OCI-LY7 (cell line): ENCODE data around the gene IRF2. TPM values are rescaled to one million over a fixed set of nuclear protein-coding genes. Genes with fewer than 3 reads are reported as not detected.

ENCODE experiments used
- BruUV-seq: library from RNA; stranded (reverse); fragments of 400-500 nt; replicated peaks from 2 replicates; lab custom pipeline; 2021; lab: Mats Ljungman, UMichigan
- CTCF ChIA-PET: fragments of 300-600 bp; sonication (Branson Sonifier 250); formaldehyde crosslinking; loops from one replicate; lab custom pipeline; 2022; ENCODE audit warnings: antibody characterized with exemption; ENCODE audit not compliant: unreplicated experiment; lab: Charles Lee
- POLR2A ChIA-PET: fragments of 300-600 bp; sonication (Branson Sonifier 250); formaldehyde crosslinking; loops from one replicate; lab custom pipeline; 2022; ENCODE audit warnings: antibody characterized with exemption; lab: Charles Lee
- DNase-seq: peaks from one replicate; pipeline ENCODE4 v3.0.0-alpha.2; 2015; ENCODE audit warnings: low spot score
- H2AFZ ChIP-seq: fragments of 200-600 bp; sonication (generic), shearing (Covaris generic); 2 replicates; pipeline ENCODE4 v1.6.1; 2014; ENCODE audit warnings: mild to moderate bottlenecking, antibody characterized with exemption, low read length, moderate library complexity
- H3K27ac ChIP-seq: fragments of 200-600 bp; sonication (generic); 2 replicates; pipeline ENCODE4 v1.5.1; 2014; ENCODE audit warnings: mixed run types, low read depth, mild to moderate bottlenecking, moderate library complexity, low read length, inconsistent platforms; ENCODE audit not compliant: poor library complexity, severe bottlenecking
- H3K36me3 ChIP-seq: fragments of 200-600 bp; sonication (generic); 2 replicates; pipeline ENCODE4 v1.6.1; 2014; ENCODE audit warnings: mild to moderate bottlenecking, antibody characterized with exemption, low read length, moderate library complexity, mixed read lengths; ENCODE audit not compliant: insufficient read depth
- H3K4me1 ChIP-seq: fragments of 200-600 bp; sonication (generic); 2 replicates; pipeline ENCODE4 v1.5.1; 2014; ENCODE audit warnings: mild to moderate bottlenecking, low read length; ENCODE audit not compliant: insufficient read depth, poor library complexity, severe bottlenecking
- H3K4me2 ChIP-seq: fragments of 200-600 bp; sonication (generic); 2 replicates; pipeline ENCODE4 v1.6.1; 2014; ENCODE audit warnings: mild to moderate bottlenecking, low read length
- H3K4me3 ChIP-seq: fragments of 200-600 bp; sonication (generic); 2 replicates; pipeline ENCODE4 v1.5.1; 2014; ENCODE audit warnings: mild to moderate bottlenecking, low read depth, low read length; ENCODE audit not compliant: poor library complexity, severe bottlenecking
- H3K79me2 ChIP-seq: fragments of 200-600 bp; sonication (generic); 2 replicates; pipeline ENCODE4 v1.6.1; 2016; ENCODE audit warnings: low read depth, mild to moderate bottlenecking, low read length, moderate library complexity, mixed read lengths; ENCODE audit not compliant: insufficient read depth
- H3K9me2 ChIP-seq: fragments of 200-600 bp; sonication (generic); 2 replicates; pipeline ENCODE4 v1.6.1; 2016; ENCODE audit warnings: mild to moderate bottlenecking, low read length, mixed read lengths; ENCODE audit not compliant: insufficient read depth
- H3K9me3 ChIP-seq: fragments of 200-600 bp; sonication (generic); 2 replicates; pipeline ENCODE4 v1.6.1; 2014; ENCODE audit warnings: mild to moderate bottlenecking, mixed run types, low read length, mixed read lengths
- H4K20me1 ChIP-seq: fragments of 200-600 bp; sonication (generic); 2 replicates; pipeline ENCODE4 v1.6.1; 2014; ENCODE audit warnings: mild to moderate bottlenecking, antibody characterized with exemption, low read length, moderate library complexity, mixed read lengths; ENCODE audit not compliant: insufficient read depth
- CTCF ChIP-seq: fragments of 200-600 bp; sonication (generic); conservative IDR thresholded peaks from 2 replicates; pipeline ENCODE4 v1.5.1; 2014; ENCODE audit warnings: mild to moderate bottlenecking, antibody characterized with exemption, low read length, moderate library complexity, mixed read lengths
- EZH2phosphoT487 ChIP-seq: fragments of 200-600 bp; sonication (generic); IDR thresholded peaks from 2 replicates; pipeline ENCODE4 v1.6.1; 2018; ENCODE audit warnings: low read depth, borderline replicate concordance, mild to moderate bottlenecking, mixed run types, antibody characterized with exemption, low read length, moderate library complexity, mixed read lengths
- intact Hi-C: fragments of 100-400 bp; cut with micrococcal nuclease; formaldehyde crosslinking; loops from one replicate; pipeline ENCODE4 v1.10.0; 2022; ENCODE audit not compliant: unreplicated experiment
- total RNA-seq, 2 experiments: library from RNA; depleted of rRNA in 1 of 2; stranded (reverse); fragments of >200 nt in 1 of 2; shearing (Covaris generic) in 1 of 2; gene quantifications; 2 replicates each; pipeline ENCODE4 v1.2.3, GENCODE V29; 2014 to 2022

IRF2 gene
- total RNA-seq, 2 experiments from 2014 or later = 32.3 to 37.8 TPM

DNA sequence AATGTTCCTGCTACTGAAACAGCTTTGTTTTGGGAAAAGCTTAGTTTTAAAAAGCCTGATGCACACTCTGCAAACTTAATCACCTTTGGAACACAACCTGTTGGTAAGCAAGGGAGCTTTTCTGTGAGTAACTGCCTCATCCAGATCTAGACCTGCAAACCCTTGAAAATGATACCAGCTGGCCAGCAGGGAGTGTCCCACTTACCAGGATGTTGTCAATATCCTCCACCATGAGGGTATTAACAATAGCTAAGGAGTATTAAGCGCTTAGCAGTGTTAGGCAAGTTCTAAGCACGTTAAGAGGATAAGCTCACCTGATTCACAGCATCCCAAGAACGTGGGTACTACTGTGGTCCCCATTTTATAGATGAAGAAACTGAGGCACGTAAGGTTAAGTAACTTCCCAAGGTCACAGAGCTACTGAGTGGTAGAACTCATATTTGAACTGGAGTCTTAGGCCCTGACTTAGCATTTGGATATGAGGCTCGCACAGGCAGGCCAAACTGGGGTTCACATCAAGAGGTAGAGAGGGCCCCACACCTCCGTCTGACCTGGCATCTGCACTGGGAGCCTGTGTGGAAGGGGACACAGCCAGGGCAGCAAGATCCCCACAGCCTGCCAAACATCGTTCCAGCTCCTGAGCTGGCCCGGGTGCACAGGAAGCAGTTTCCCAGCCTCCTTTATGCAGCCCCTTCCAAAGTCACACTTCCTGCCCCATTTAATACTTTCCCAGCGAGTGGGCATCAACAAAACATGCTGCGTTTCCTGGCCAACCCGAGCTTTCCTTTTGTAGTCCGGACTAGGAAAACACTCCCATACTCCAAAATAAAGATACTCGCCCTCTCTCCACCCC, 32.7 kb downstream of the IRF2 start:
- TF ChIP-seq CTCF = no peak
- TF ChIP-seq EZH2phosphoT487 = no peak
- H3K9me3 ChIP-seq = no peaks in the 10 kb centered on the region
- H3K4me2 ChIP-seq = no peak overlapping the region
- peaks cover 6% of the 10 kb centered on the region for H3K4me1 ChIP-seq
- no peak overlapping the region for H3K4me3 ChIP-seq
- H3K36me3 ChIP-seq = 0 out of 2 replicates have a peak, but pooled peaks cover 4% of the 10 kb centered on the region
- no peak overlapping the region for H3K27ac ChIP-seq
- BruUV-seq = no TSS peak
- no peaks in the 10 kb centered on the region for H4K20me1 ChIP-seq
- no peaks in the 10 kb centered on the region for H3K9me2 ChIP-seq
- no peak overlapping the region for H2AFZ ChIP-seq
- ChIA-PET POLR2A (interaction anchor here (0.6 to 1.5 kb wide), 4 partner anchors 9 to 60 kb away, joined by 3 to 5 read pairs (median 3); no protein-coding TSS in a partner anchor), CTCF (interaction anchor here (0.8 kb wide), 1 partner anchor 14 kb away, joined by 3 read pairs; no protein-coding TSS in a partner anchor)
- DNase-seq = no peak
- peaks cover 22% of the 10 kb centered on the region; the same call in 1 of the 2 replicates for H3K79me2 ChIP-seq
- intact Hi-C loops = no loop called here

DNA sequence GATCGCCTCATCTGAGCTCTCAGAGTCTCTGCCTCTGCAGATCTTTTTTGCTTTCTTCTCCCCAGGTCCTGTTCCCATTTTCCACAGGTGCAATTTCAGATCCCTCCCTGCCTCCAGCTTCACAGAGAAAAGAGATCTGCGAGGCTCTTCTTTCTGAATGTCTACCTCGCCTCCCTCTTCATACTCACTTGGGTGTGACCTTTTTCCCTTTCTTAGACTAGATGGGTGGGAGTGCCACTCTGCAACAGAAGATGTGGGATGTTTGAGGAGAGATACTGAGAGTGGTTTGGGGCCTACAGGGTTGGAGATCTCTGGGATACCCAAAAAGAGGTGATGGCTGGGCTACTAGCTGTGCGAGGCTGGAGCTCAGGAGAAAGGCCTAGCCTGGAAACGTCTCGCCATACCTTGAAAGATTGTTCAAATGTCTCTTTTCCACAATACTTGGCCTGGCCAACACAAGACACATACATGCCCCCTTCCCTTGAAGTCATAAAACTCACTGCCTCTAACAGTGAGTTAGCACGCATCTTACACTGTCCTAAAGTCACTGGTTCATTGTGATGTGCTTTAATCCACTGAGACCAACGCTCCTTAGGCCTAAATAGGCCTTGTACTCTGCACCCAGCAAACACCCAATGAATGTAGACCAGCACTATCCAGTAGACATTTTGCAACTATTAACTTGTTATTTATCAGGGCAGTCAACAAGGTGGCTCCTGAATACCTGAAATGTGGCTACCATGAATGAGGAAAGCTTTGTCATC, 33.6 kb downstream of the IRF2 start:
- Histone ChIP-seq H3K4me2 (no peak overlapping the region), H2AFZ (no peak overlapping the region), H3K27ac (no peak overlapping the region), H3K9me3 (no peaks in the 10 kb centered on the region), H3K4me1 (peaks cover 6% of the 10 kb centered on the region), H3K9me2 (no peaks in the 10 kb centered on the region), H3K79me2 (peaks cover 16% of the 10 kb centered on the region; the same call in 1 of the 2 replicates), H4K20me1 (no peaks in the 10 kb centered on the region), H3K36me3 (0 out of 2 replicates have a peak, but pooled peaks cover 3% of the 10 kb centered on the region), H3K4me3 (no peak overlapping the region)
- DNase-seq = no peak
- no TSS peak for BruUV-seq
- CTCF ChIA-PET = interaction anchor here (0.6 kb wide), 1 partner anchor 17 kb away, joined by 3 read pairs; no protein-coding TSS in a partner anchor
- TF ChIP-seq CTCF (no peak), EZH2phosphoT487 (no peak)
- POLR2A ChIA-PET = interaction anchor here (0.6 to 1.5 kb wide), 5 partner anchors 8 to 119 kb away, joined by 3 to 5 read pairs (median 3); no protein-coding TSS in a partner anchor
- intact Hi-C loops = no loop called here
